Measurements from ENCODE around the gene IMPDH1.

The IMPDH1 gene

DNA sequence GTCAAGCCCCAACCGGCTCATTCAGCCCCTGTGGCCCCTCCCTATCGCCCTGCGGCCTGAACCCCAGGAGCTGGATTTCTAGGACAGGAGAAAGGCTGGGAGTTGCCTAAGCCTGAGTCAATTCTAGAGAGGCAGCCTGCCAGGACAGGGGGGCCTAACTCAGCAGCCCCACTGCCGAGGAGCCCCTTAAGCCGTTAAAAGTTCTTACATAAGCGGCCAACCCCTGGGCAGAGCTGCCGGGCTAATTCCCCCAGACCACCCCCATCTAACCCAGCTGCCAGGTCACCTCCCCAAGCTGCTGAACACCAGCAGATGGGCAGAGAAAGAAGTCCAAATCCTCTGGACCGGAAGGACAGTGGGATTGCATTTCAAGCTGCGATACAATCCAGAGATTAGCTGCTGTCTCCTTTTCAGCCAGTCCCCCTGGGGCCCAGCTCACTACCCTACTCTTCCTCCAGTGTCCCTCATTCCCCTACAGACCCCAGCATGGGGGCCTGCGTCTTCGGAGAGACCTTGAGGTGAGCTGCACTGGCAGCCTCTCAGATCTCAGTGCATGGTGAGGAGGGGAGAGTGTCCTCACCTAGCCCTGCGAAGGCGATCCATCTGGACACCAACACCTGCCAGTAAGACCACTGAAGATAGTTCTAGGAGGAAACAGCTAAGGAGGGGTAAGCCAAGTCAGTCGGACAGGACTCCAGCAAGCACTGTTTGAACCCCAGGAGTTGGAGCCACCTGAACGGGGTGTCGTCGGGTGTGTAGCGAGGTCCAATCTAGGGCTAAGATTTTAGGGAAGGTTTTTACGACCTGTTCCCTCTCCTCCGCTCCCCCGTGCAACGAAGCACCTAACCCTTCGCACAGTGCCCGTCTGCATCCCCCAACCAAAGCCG, 830 bp downstream of the IMPDH1 start:
- TF ChIP-seq, protein P1, sequence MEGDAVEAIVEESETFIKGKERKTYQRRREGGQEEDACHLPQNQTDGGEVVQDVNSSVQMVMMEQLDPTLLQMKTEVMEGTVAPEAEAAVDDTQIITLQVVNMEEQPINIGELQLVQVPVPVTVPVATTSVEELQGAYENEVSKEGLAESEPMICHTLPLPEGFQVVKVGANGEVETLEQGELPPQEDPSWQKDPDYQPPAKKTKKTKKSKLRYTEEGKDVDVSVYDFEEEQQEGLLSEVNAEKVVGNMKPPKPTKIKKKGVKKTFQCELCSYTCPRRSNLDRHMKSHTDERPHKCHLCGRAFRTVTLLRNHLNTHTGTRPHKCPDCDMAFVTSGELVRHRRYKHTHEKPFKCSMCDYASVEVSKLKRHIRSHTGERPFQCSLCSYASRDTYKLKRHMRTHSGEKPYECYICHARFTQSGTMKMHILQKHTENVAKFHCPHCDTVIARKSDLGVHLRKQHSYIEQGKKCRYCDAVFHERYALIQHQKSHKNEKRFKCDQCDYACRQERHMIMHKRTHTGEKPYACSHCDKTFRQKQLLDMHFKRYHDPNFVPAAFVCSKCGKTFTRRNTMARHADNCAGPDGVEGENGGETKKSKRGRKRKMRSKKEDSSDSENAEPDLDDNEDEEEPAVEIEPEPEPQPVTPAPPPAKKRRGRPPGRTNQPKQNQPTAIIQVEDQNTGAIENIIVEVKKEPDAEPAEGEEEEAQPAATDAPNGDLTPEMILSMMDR (conservative IDR thresholded peaks at IDR 0.05; ENCODE audit: low read depth, low read length): no peak
- H3K4me3 ChIP-seq (ENCODE audit: low read length): peak overlapping the region; percentile 69
- no peak for DNase-seq (ENCODE audit: low read depth)

DNA sequence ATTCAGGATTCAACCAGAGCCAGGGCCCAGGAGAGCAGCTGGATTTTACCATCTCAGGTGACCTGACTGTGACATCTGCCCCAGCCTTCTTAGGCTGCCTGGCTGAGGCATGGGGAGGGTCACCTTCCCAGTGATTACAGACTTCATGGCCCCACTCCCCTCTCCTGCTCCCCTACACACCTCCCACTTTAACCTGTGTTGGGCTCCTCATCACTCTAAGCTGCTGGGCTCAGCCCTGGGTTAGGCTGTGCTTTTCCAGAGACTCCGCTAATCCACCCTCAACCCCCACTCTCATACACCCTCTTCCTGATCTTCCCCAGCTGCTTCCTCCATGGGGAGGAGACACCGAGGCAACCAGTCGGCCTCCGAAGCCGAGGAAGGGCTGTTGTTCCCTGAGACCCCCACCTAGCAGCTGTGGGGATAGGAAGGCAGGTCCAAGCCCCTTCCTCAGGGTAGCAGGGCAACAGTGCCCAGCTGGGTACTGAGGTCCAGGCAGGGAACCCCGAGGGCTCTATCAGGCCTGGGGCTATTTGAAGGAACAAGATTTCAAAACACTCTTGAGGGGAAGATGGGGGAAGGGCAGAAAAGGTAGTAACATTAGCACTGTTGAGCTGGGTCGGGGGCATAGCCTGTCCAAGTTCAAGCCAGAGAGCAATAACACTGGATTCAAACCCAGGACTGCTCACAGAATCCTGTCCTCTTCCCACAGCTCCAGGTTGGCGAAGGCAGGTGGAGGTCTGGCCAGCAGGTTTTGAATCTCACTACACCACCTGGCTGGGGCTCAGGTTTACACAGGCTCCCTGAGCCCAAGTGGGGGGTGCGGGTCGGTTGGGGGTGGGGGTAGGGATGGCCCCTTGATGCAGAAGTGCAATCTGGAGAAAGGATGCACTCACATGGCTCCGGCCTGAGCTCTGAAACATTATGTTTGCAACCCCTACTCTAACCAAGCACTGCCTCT, 1.8 kb downstream of the IMPDH1 start:
- TF ChIP-seq, protein P1 (conservative IDR thresholded peaks at IDR 0.05; ENCODE audit: low read depth, low read length): no peak
- no peak for DNase-seq (ENCODE audit: low read depth)
- no peak overlapping the region for H3K4me3 ChIP-seq (ENCODE audit: low read length)

DNA sequence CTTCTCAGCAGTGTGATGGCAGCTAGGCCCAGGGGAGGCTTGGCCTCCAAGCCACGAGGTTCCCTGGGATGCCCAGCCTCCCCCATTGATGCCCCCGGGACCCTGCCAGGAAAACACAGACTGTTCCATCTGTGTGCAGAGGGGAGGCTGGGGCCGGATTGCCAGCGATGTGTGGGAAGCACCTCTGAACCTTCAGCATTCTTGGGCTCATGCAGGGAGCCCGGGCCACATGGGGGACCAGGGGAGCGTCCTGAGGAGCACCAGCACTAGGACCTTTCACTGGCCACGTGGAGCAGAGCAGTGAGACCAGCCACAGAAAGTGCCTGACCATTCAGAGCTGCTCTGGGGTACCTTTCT, 2.6 kb downstream of the IMPDH1 start:
- no peak for DNase-seq (ENCODE audit: low read depth)
- TF ChIP-seq, protein P1 (conservative IDR thresholded peaks at IDR 0.05; ENCODE audit: low read depth, low read length): no peak
- H3K4me3 ChIP-seq (ENCODE audit: low read length): no peak overlapping the region

DNA sequence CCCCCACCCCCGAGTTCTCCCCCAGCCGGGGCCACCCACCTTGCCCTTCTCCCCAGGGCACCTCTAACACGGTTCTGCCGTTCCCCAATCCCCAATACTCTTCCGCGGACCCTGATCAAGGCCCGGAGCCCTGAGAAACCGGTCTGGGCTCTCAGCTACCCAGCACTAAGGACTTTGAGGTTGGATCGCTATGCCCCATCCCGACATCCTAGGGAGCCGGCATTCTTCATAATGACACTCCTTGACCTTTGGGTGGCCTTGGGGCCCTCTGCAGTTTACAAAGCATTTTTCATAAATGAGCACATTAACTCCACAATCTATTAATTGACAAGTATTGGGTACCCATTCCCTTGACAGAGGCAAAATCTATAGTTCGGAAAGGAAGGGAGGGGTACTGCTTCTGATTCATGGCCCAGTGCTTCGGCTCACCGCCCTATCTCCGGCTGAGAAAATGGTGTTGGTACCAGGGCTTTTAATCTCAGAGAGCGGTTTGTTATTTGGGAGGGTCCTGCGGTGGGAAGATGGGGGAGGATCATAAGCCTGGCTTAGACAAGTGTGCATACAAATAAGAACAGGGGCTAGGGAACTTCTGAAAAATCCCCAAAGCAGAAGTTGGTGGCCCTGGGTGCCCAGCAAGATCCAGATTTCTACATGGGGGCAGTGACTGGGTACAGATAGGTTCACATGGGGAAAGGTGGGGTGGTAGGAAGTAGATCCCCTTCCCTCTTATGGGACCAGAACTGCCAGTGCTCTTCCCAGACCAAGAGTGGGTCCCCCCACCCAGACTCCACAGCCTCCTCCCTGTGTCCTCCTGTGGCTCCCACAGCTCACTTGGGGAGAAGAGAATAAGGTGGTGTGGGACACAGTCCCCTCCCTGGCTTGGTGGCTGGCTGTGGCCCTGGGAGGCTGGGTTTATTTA, 3.2 kb downstream of the IMPDH1 start:
- DNase-seq (ENCODE audit: low read depth): no peak
- TF ChIP-seq, protein P1 (conservative IDR thresholded peaks at IDR 0.05; ENCODE audit: low read depth, low read length): no peak
- H3K4me3 ChIP-seq (ENCODE audit: low read length): peak overlapping the region; percentile 4

DNA sequence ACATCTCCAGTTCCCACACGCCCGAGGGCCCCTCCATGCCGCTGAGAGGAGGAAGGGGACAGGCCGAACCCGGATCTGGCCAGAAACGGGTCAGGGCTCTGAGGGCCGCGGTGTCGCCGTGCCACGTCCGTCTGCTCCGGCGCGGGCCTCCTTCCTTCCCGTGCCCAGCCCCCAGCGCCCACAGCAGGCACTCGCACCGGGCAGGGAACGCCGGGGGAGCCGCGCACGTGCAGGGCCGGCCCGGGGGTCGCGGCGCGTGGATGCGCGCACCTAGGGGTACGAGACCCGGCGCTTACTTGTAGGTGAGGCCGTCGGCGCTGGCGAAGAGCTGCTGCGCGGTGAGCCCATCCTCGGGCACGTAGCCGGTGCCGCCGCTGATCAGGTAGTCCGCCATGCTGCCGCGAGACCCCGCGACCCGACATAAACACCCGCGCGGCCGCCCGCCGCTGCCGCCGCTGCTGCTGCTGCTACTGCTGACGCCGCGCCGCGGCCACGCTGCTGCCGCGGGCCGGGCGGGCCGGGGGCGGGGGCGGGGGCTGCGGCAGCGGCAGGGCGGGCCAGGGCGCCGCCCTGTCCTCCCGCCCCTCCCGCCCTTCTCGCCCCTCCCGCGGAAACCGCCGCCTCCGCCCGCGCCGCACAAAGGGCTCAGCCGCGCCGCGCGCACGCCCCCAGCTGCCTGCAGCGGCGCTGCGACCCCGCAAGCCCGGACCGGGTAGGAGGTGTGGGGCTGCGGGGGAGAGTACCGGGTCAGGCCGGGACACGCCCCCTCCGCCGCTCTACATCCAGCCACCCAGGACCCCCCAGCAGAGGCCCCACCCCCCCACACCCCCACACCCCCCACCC, 4.1 kb downstream of the IMPDH1 start:
- TF ChIP-seq, protein P1 (conservative IDR thresholded peaks at IDR 0.05; ENCODE audit: low read depth, low read length): no peak
- no peak for DNase-seq (ENCODE audit: low read depth)
- H3K4me3 ChIP-seq (ENCODE audit: low read length): peak overlapping the region; percentile 64
